HL-60 (cell line): ENCODE data around the gene ENPP6.

Experiments
- CTCF ChIP-seq: IDR thresholded peaks from one replicate; pipeline ENCODE4 v1.5.1; 2011; ENCODE audit warnings: low read length, control low read depth, inconsistent platforms; ENCODE audit not compliant: insufficient read depth
- POLR2AphosphoS5 ChIP-seq: IDR thresholded peaks from 2 replicates; pipeline ENCODE4 v1.6.1; 2012; ENCODE audit warnings: low read depth

GRCh38 chr4:184104419-184105101 lies 113.1 kb downstream of the ENPP6 start:
- no peak for TF ChIP-seq CTCF
- TF ChIP-seq POLR2AphosphoS5, result no peak
